HepG2 (cell line): Measurements from ENCODE around the gene MALT1. TPM values are rescaled to one million over a fixed set of nuclear protein-coding genes. Genes with fewer than 3 reads are reported as not detected.

Experiments used
- ATAC-seq: fragments of 200-7000 bp; cut with Tn5 transposase; 3 replicates; pipeline ENCODE4 v1.9.1; 2020; ENCODE audit warnings: mild to moderate bottlenecking, moderate library complexity
- BruUV-seq: library from RNA; stranded (reverse); fragments of 400-500 nt; replicated peaks from 2 replicates; lab custom pipeline; 2021; lab: Mats Ljungman, UMichigan
- CTCF ChIA-PET: fragments of 300-600 bp; formaldehyde crosslinking; extraction: SDS; loops from one replicate; lab custom pipeline; 2021; ENCODE audit warnings: low total read pairs, inconsistent platforms, low intra/inter-chr PET ratio; lab: Yijun Ruan, JAX
- POLR2A ChIA-PET: fragments of 350-600 bp; sonication (Branson Sonifier 250); formaldehyde crosslinking; loops from one replicate; lab custom pipeline; 2020; ENCODE audit warnings: antibody characterized with exemption, inconsistent platforms; lab: Yijun Ruan, JAX
- DNase-seq: peaks from one replicate; pipeline ENCODE4 v3.0.0-alpha.2; 2015; ENCODE audit warnings: low spot score
- FAIRE-seq: peaks from 3 replicates; lab custom pipeline; 2011; peaks lifted over from hg19 to GRCh38; lab: Jason Lieb, UNC
- H2AFZ ChIP-seq: one replicate; pipeline ENCODE4 v1.6.1; 2011; ENCODE audit warnings: low read length, inconsistent platforms
- H3K27ac ChIP-seq: fragments of 300-600 bp; 3 replicates; pipeline ENCODE4 v1.8.0; 2011; ENCODE audit warnings: mixed run types, mild to moderate bottlenecking, mixed read lengths, low read length, inconsistent platforms; ENCODE audit not compliant: insufficient read depth; ENCODE audit errors: extremely low read length
- H3K27me3 ChIP-seq, 2 experiments: fragments of 200-600 bp in 1 of 2; 2 replicates in 1 of 2; 3 replicates in 1 of 2; pipeline versions ENCODE4 v1.6.0 to v1.8.0; 2011; ENCODE audit warnings: low read length in 2 of 2, mild to moderate bottlenecking in 2 of 2, moderate library complexity in 2 of 2, inconsistent platforms in 1 of 2; ENCODE audit not compliant: insufficient read depth in 2 of 2, control insufficient read depth in 1 of 2
- H3K36me3 ChIP-seq, 2 experiments: fragments of 200-600 bp in 1 of 2; replicated peaks in 1 of 2; 2 replicates in 1 of 2; 3 replicates in 1 of 2; pipeline versions ENCODE4 v1.5.1 to v1.8.0; 2011; ENCODE audit warnings: low read length in 2 of 2, inconsistent platforms in 1 of 2; ENCODE audit not compliant: insufficient read depth in 2 of 2, control insufficient read depth in 1 of 2
- H3K4me1 ChIP-seq: 2 replicates; pipeline ENCODE4 v1.5.1; 2012; ENCODE audit warnings: low read length, inconsistent platforms; ENCODE audit not compliant: insufficient read depth
- H3K4me2 ChIP-seq: 2 replicates; pipeline ENCODE4 v1.6.0; 2011; ENCODE audit warnings: low read depth, low read length, inconsistent platforms
- H3K4me3 ChIP-seq, 3 experiments: fragments of 200-600 bp in 1 of 3; sonication (generic), shearing (Covaris generic) in 1 of 3; replicated peaks in 1 of 3; 2 replicates each; pipeline ENCODE4 v1.5.1; 2011 to 2016; ENCODE audit warnings: low read length in 3 of 3, inconsistent platforms in 2 of 3, low read depth in 2 of 3, mild to moderate bottlenecking in 2 of 3, control low read depth in 1 of 3, mixed read lengths in 1 of 3; ENCODE audit not compliant: insufficient read depth in 1 of 3
- H3K79me2 ChIP-seq: one replicate; pipeline ENCODE4 v1.6.1; 2011; ENCODE audit warnings: low read length, inconsistent platforms; ENCODE audit not compliant: insufficient read depth
- H3K9ac ChIP-seq: 2 replicates; pipeline ENCODE4 v1.6.0; 2011; ENCODE audit warnings: mild to moderate bottlenecking, low read depth, low read length, inconsistent platforms; ENCODE audit not compliant: insufficient read depth
- H3K9me3 ChIP-seq: 2 replicates; pipeline ENCODE4 v1.5.1; 2012; ENCODE audit warnings: mild to moderate bottlenecking, low read length
- H4K20me1 ChIP-seq: 2 replicates; pipeline ENCODE4 v1.6.0; 2011; ENCODE audit warnings: inconsistent platforms, mild to moderate bottlenecking, low read length, moderate library complexity; ENCODE audit not compliant: insufficient read depth
- CAMTA2 ChIP-seq: sonication (generic); formaldehyde crosslinking; IDR thresholded peaks from 2 replicates; pipeline ENCODE4 v1.4.0; 2020; ENCODE audit warnings: mild to moderate bottlenecking, missing genetic modification reagents, borderline replicate concordance
- CBX2 ChIP-seq, 2 experiments: fragments of 200-600 bp in 1 of 2; sonication (generic); formaldehyde crosslinking in 1 of 2; IDR thresholded peaks; 2 replicates each; pipeline versions ENCODE4 v1.7.0 to v1.8.1; 2018 to 2022; ENCODE audit warnings: low read depth in 2 of 2, low read length in 1 of 2, mild to moderate bottlenecking in 1 of 2, missing genetic modification reagents in 1 of 2
- CCAR2 ChIP-seq: fragments of 200-400 bp; formaldehyde crosslinking; optimal IDR thresholded peaks from 2 replicates; pipeline ENCODE3; 2018; ENCODE audit warnings: low read depth, mild to moderate bottlenecking, low read length, moderate library complexity
- CREB1 ChIP-seq, 2 experiments: fragments of 450-650 bp in 1 of 2; IDR thresholded peaks; 2 replicates each; pipeline ENCODE4 v1.6.1; 2016 to 2017; ENCODE audit warnings: control low read depth in 1 of 2, mild to moderate bottlenecking in 1 of 2, missing compliant biosample characterization in 1 of 2, missing genetic modification characterization in 1 of 2
- FLYWCH1 ChIP-seq: sonication (generic); formaldehyde crosslinking; IDR thresholded peaks from 2 replicates; pipeline ENCODE4 v1.8.1; 2023; ENCODE audit warnings: mild to moderate bottlenecking, missing genetic modification reagents
- GZF1 ChIP-seq: sonication (generic); formaldehyde crosslinking; IDR thresholded peaks from 2 replicates; pipeline ENCODE4 v1.5.1; 2020; ENCODE audit warnings: mild to moderate bottlenecking, missing genetic modification reagents
- HMGXB4 ChIP-seq, 2 experiments: sonication (generic) in 1 of 2; formaldehyde crosslinking in 1 of 2; IDR thresholded peaks; 2 replicates each; pipeline versions ENCODE4 v1.4.0 to v1.6.1; 2018 to 2020; ENCODE audit warnings: missing genetic modification reagents in 2 of 2, borderline replicate concordance in 1 of 2, low read depth in 1 of 2, mild to moderate bottlenecking in 1 of 2, missing biosample characterization in 1 of 2
- MEIS1 ChIP-seq: sonication (generic); formaldehyde crosslinking; IDR thresholded peaks from 2 replicates; pipeline ENCODE4 v1.9.0; 2021; ENCODE audit warnings: mild to moderate bottlenecking, missing genetic modification reagents, moderate library complexity, borderline replicate concordance
- RAD21 ChIP-seq: fragments of 450-650 bp; formaldehyde crosslinking; IDR thresholded peaks from 2 replicates; pipeline ENCODE4 v1.5.0; 2020; ENCODE audit warnings: mild to moderate bottlenecking
- RFXANK ChIP-seq: IDR thresholded peaks from 2 replicates; pipeline ENCODE4 v1.6.1; 2016
- SOX5 ChIP-seq: IDR thresholded peaks from 2 replicates; pipeline ENCODE4 v1.6.1; 2016; ENCODE audit warnings: borderline replicate concordance
- U2AF1 ChIP-seq: fragments of 200-400 bp; formaldehyde crosslinking; optimal IDR thresholded peaks from 2 replicates; pipeline ENCODE3; 2017; ENCODE audit warnings: mild to moderate bottlenecking, low read depth, low read length
- ZFP62 ChIP-seq: sonication (generic); formaldehyde crosslinking; IDR thresholded peaks from 2 replicates; pipeline ENCODE4 v1.4.0; 2020; ENCODE audit warnings: missing genetic modification reagents
- ZFX ChIP-seq: sonication (generic); formaldehyde crosslinking; IDR thresholded peaks from 2 replicates; pipeline ENCODE4 v1.4.0; 2020; ENCODE audit warnings: mild to moderate bottlenecking, low read depth, missing genetic modification reagents, moderate library complexity
- ZNF281 ChIP-seq: sonication (generic); formaldehyde crosslinking; IDR thresholded peaks from 2 replicates; pipeline ENCODE4 v1.4.0; 2020; ENCODE audit warnings: missing genetic modification reagents, borderline replicate concordance
- ZNF513 ChIP-seq: sonication (generic); formaldehyde crosslinking; conservative IDR thresholded peaks from 2 replicates; pipeline ENCODE4 v1.5.0; 2020; ENCODE audit warnings: missing genetic modification reagents
- ZNF781 ChIP-seq: sonication (generic); formaldehyde crosslinking; IDR thresholded peaks from 2 replicates; pipeline ENCODE4 v1.5.1; 2020; ENCODE audit warnings: borderline replicate concordance, mild to moderate bottlenecking, missing genetic modification reagents; ENCODE audit errors: not compliant biosample characterization
- WGBS: methylation state at CpG from one replicate; pipeline ENCODE4 v1.1.6; 2017; ENCODE audit warnings: low lambda C conversion rate; 5-methylcytosine and 5-hydroxymethylcytosine counted together
- in situ Hi-C: cut with HindIII; loops from 2 replicates; pipeline ENCODE4 v1.10.0; 2017; ENCODE audit warnings: low pct_unique_long_range_greater_than_20kb; ENCODE audit not compliant: extremely low pct_ligation_motif_present
- intact Hi-C: fragments of 100-400 bp; cut with micrococcal nuclease; formaldehyde crosslinking; loops from one replicate; pipeline ENCODE4 v1.10.0; 2022; ENCODE audit not compliant: unreplicated experiment
- polyA plus RNA-seq, 8 experiments: library from polyadenylated mRNA; depleted of rRNA in 3 of 8; stranded (reverse) in 7 of 8; unstranded in 1 of 8; fragments of >200 nt; fragmentation: Illumina TruSeq in 4 of 8; extraction: Trizol in 4 of 8; gene quantifications; 2 replicates each; pipeline versions ENCODE4 v1.2.1 to v1.2.3, GENCODE V29; 2011 to 2016; ENCODE audit warnings: low read depth in 4 of 8, missing spikeins in 1 of 8, mixed read lengths in 1 of 8; ENCODE audit not compliant: insufficient read depth in 1 of 8
- total RNA-seq, 5 experiments: library from RNA; depleted of rRNA; stranded (reverse); fragments of >200 nt; fragmentation: Illumina TruSeq; extraction: Trizol; gene quantifications; 2 replicates each; pipeline ENCODE4 v1.2.3, GENCODE V29; 2016; ENCODE audit warnings: low read depth in 1 of 5

Gene MALT1
- total and polyA plus RNA-seq, 2 of the 13 experiments (the other 11 are each of a cell fraction or from before 2014, with no cell fraction given), result 43.9 to 89.0 TPM

GRCh38 chr18:58645398-58645797 is 25.9 kb upstream of the MALT1 start:
- DNase-seq (no peak), FAIRE-seq (no peak), ATAC-seq (no peak)
- in situ Hi-C loops, result no loop called here
- Histone ChIP-seq H3K9ac (no peak overlapping the region), H3K27me3 (peaks cover 1 to 5% of the 10 kb centered on the region in 2 experiments; a peak in 3 of 5 replicates), H3K4me2 (no peak overlapping the region), H4K20me1 (no peaks in the 10 kb centered on the region), H3K79me2 (no peaks in the 10 kb centered on the region), H3K9me3 (no peaks in the 10 kb centered on the region), H3K4me3 (no peak overlapping the region), H2AFZ (no peak overlapping the region), H3K4me1 (peaks cover 5% of the 10 kb centered on the region; the same call in 1 of the 2 replicates), H3K36me3 (no peaks in the 10 kb centered on the region), H3K27ac (no peak overlapping the region)
- ChIA-PET POLR2A (no interaction called here), CTCF (no interaction called here)
- BruUV-seq, result no TSS peak
- intact Hi-C loops, result no loop called here
- 41% methylated on average over 5 of the region's 5 CpGs for WGBS
- TF ChIP-seq U2AF1 (no peak), CAMTA2 (no peak), RAD21 (CRISPR knock-in tag) (no peak), GZF1 (CRISPR knock-in tag) (no peak), FLYWCH1 (no peak), CCAR2 (no peak), CREB1 (IDR thresholded peaks at IDR 0.05) (no peak), CREB1 (CRISPR knock-in tag; IDR thresholded peaks at IDR 0.05) (no peak), ZFX (CRISPR knock-in tag) (no peak), CBX2 (IDR thresholded peaks at IDR 0.05; ENCODE audit: low read depth, low read length) (no peak), CBX2 (CRISPR knock-in tag; IDR thresholded peaks at IDR 0.05; ENCODE audit: low read depth) (no peak), HMGXB4 (CRISPR knock-in tag; IDR thresholded peaks at IDR 0.05; ENCODE audit: borderline replicate concordance in 1 of 2, low read depth in 1 of 2) (no peak), ZNF281 (no peak), SOX5 (CRISPR knock-in tag) (no peak), RFXANK (CRISPR knock-in tag) (no peak), ZFP62 (no peak), MEIS1 (no peak), ZNF781 (no peak), ZNF513 (CRISPR knock-in tag) (no peak)
